Progenitor cell of endocrine pancreas (in vitro differentiated cells): ENCODE measurements around the gene CTBP2. TPM values are rescaled to one million over a fixed set of nuclear protein-coding genes. Genes with fewer than 3 reads are reported as not detected.
A peak's percentile ranks its signal among the peaks of the same experiment; 100 is the strongest.

Experiments
- DNase-seq: peaks from one replicate; pipeline ENCODE4 v3.0.0; 2021; ENCODE audit warnings: low spot score; ENCODE audit not compliant: unreplicated experiment
- H3K27ac Mint-ChIP-seq: 2 replicates; pipeline ENCODE4 v1.8.0; 2021; ENCODE audit warnings: mild to moderate bottlenecking, moderate library complexity, mixed read lengths
- H3K27me3 Mint-ChIP-seq: 2 replicates; pipeline ENCODE4 v1.8.0; 2021; ENCODE audit warnings: mixed read lengths
- H3K36me3 Mint-ChIP-seq: 2 replicates; pipeline ENCODE4 v1.8.0; 2022; ENCODE audit warnings: mixed read lengths; ENCODE audit not compliant: insufficient read depth
- H3K4me1 Mint-ChIP-seq: 2 replicates; pipeline ENCODE4 v1.8.0; 2021; ENCODE audit warnings: low read depth, mixed read lengths
- H3K4me3 Mint-ChIP-seq: 2 replicates; pipeline ENCODE4 v1.8.0; 2021; ENCODE audit warnings: low read depth, mild to moderate bottlenecking, moderate library complexity, mixed read lengths
- H3K9me3 Mint-ChIP-seq: 2 replicates; pipeline ENCODE4 v1.8.0; 2021; ENCODE audit warnings: low read depth, mixed read lengths
- CTCF ChIP-seq: fragments of 200-600 bp; sonication (generic); IDR thresholded peaks from one replicate; pipeline ENCODE4 v1.5.0; 2021; ENCODE audit warnings: antibody characterized with exemption, mild to moderate bottlenecking; ENCODE audit not compliant: unreplicated experiment
- total RNA-seq: library from RNA; stranded (reverse); gene quantifications from 2 replicates; pipeline ENCODE4 v1.2.1, GENCODE V29; 2021

The CTBP2 gene
- total RNA-seq, 1 donor from 2014 or later: 182 TPM

GRCh38 chr10:125027871-125028869 is 132.2 kb downstream of the CTBP2 start:
- no peak for TF ChIP-seq CTCF
- DNase-seq: no peak
- H3K36me3 Mint-ChIP-seq: peaks cover 22% of the 10 kb centered on the region
- H3K4me1 Mint-ChIP-seq: peaks cover 59% of the 10 kb centered on the region
- H3K27me3 Mint-ChIP-seq: no peaks in the 10 kb centered on the region
- no peaks in the 10 kb centered on the region for H3K9me3 Mint-ChIP-seq
- no peak overlapping the region for H3K4me3 Mint-ChIP-seq
- H3K27ac Mint-ChIP-seq: peak overlapping the region; percentile 6

- H3K36me3 Mint-ChIP-seq: peaks cover 17% of the 10 kb centered on the region
- H3K27ac Mint-ChIP-seq: no peak overlapping the region
- DNase-seq: no peak
- H3K4me1 Mint-ChIP-seq: peaks cover 59% of the 10 kb centered on the region
- TF ChIP-seq CTCF: no peak
- no peak overlapping the region for H3K4me3 Mint-ChIP-seq
- H3K9me3 Mint-ChIP-seq: no peaks in the 10 kb centered on the region
- no peaks in the 10 kb centered on the region for H3K27me3 Mint-ChIP-seq
Observed at GRCh38 chr10:125026974-125027735, 133.2 kb downstream of the CTBP2 start.

- Mint-ChIP-seq H3K4me3 (no peak overlapping the region), H3K36me3 (peaks cover 21% of the 10 kb centered on the region), H3K9me3 (no peaks in the 10 kb centered on the region), H3K4me1 (peaks cover 58% of the 10 kb centered on the region), H3K27ac (no peak overlapping the region), H3K27me3 (no peaks in the 10 kb centered on the region)
- no peak for DNase-seq
- TF ChIP-seq CTCF: no peak
Observed at GRCh38 chr10:125026036-125026931, 134.1 kb downstream of the CTBP2 start.

GRCh38 chr10:125025341-125025740 is 135.0 kb downstream of the CTBP2 start:
- Mint-ChIP-seq H3K4me3 (no peak overlapping the region), H3K27me3 (no peaks in the 10 kb centered on the region), H3K36me3 (peaks cover 29% of the 10 kb centered on the region), H3K9me3 (no peaks in the 10 kb centered on the region), H3K27ac (peak overlapping the region; percentile 43), H3K4me1 (peaks cover 54% of the 10 kb centered on the region)
- no peak for TF ChIP-seq CTCF
- DNase-seq: no peak
